Spleen (tissue), 11 donors: ENCODE results near the gene LMOD1. TPM values are rescaled to one million over a fixed set of nuclear protein-coding genes. Genes with fewer than 3 reads are reported as not detected.

ENCODE experiments used
- DNase-seq: peaks from one replicate; pipeline ENCODE4 v3.0.0-alpha.2; 2020
- H3K27ac ChIP-seq, 8 donors: fragments of 200-600 bp; sonication (generic) in 7 of 8; 1 replicate in 4 of 8; 2 replicates in 4 of 8; pipeline versions ENCODE4 v1.5.0 to v1.8.0; 2016 to 2021; ENCODE audit warnings: inconsistent platforms in 4 of 8, mild to moderate bottlenecking in 4 of 8, moderate library complexity in 1 of 8
- H3K27me3 ChIP-seq, 7 donors: fragments of 200-600 bp; sonication (generic) in 6 of 7; replicated peaks in 1 of 7; 1 replicate in 4 of 7; 2 replicates in 3 of 7; pipeline versions ENCODE4 v1.5.0 to v1.8.0; 2016 to 2021; ENCODE audit warnings: inconsistent platforms in 3 of 7, mild to moderate bottlenecking in 1 of 7
- H3K36me3 ChIP-seq, 6 donors: fragments of 200-600 bp; sonication (generic) in 5 of 6; 1 replicate in 4 of 6; 2 replicates in 2 of 6; pipeline versions ENCODE4 v1.5.0 to v1.8.0; 2016 to 2021; ENCODE audit warnings: inconsistent platforms in 2 of 6
- H3K4me1 ChIP-seq, 6 donors: fragments of 200-600 bp; sonication (generic) in 5 of 6; 1 replicate in 3 of 6; 2 replicates in 3 of 6; pipeline versions ENCODE4 v1.5.0 to v1.8.0; 2016 to 2021; ENCODE audit warnings: inconsistent platforms in 3 of 6
- H3K4me3 ChIP-seq, 8 donors: fragments of 200-600 bp; sonication (generic) in 7 of 8; 1 replicate in 4 of 8; 2 replicates in 4 of 8; pipeline versions ENCODE4 v1.5.0 to v1.8.0; 2016 to 2021; ENCODE audit warnings: inconsistent platforms in 4 of 8, mild to moderate bottlenecking in 4 of 8, moderate library complexity in 2 of 8
- H3K9me3 ChIP-seq, 8 donors: fragments of 200-600 bp; sonication (generic) in 7 of 8; 1 replicate in 4 of 8; 2 replicates in 4 of 8; pipeline versions ENCODE4 v1.5.0 to v1.8.0; 2016 to 2021; ENCODE audit warnings: inconsistent platforms in 4 of 8
- POLR2A ChIP-seq, 3 donors: fragments of 450-650 bp; IDR thresholded peaks; one replicate each; pipeline ENCODE4 v1.5.1; 2017; ENCODE audit warnings: antibody characterized with exemption in 3 of 3, mild to moderate bottlenecking in 1 of 3
- POLR2AphosphoS5 ChIP-seq, 3 donors: sonication (generic); formaldehyde crosslinking; IDR thresholded peaks; one replicate each; pipeline ENCODE4 v1.5.1; 2017; ENCODE audit warnings: antibody characterized with exemption in 3 of 3
- WGBS, 5 donors: extraction: QIAGEN DNeasy Blood & Tissue Kit in 3 of 5; methylation state at CpG; one replicate each; pipeline versions ENCODE4 v1.1.5 to v1.1.7; 2013 to 2018; 5-methylcytosine and 5-hydroxymethylcytosine counted together
- intact Hi-C: fragments of 100-400 bp; cut with DNase I; formaldehyde crosslinking; loops from one replicate; pipeline ENCODE4 v1.15.0; 2023; ENCODE audit warnings: low total_unique reads
- polyA plus RNA-seq, 3 donors: library from polyadenylated mRNA; stranded (reverse); fragments of 200-250 nt; gene quantifications; one replicate each; pipeline ENCODE4 v1.2.1, GENCODE V29; 2013
- total RNA-seq, 7 donors: library from RNA; depleted of rRNA in 3 of 7; stranded (reverse); fragments of >200 nt in 3 of 7; fragmentation: NEBNext Ultra II Directional in 4 of 7; extraction: Animal tissue kit (Norgen Biotek cat#: 25700) in 4 of 7; gene quantifications; one replicate each; pipeline versions ENCODE4 v1.1.0 to v1.2.1, GENCODE V29; 2016 to 2021
- TF ChIP-seq, protein P1 (sequence below), 11 experiments: fragments of 200-600 bp in 7 of 11; fragments of 450-650 bp in 4 of 11; sonication (generic) in 4 of 11; IDR thresholded peaks in 8 of 11; conservative IDR thresholded peaks in 3 of 11; 1 replicate in 7 of 11; 2 replicates in 4 of 11; pipeline versions ENCODE4 v1.4.0 to v1.8.0; 2016 to 2021; ENCODE audit warnings: antibody characterized with exemption in 11 of 11, inconsistent platforms in 4 of 11, mild to moderate bottlenecking in 1 of 11
- donor health status: healthy with polysubstance abuse.
- donor health status: DM: no; HTN: no; CAD: no; lungs with moderate emphysema.
- donor health status: DM: no; HTN: no; CAD: no.
- donor health status: Bipolar disorder and iron deficiency.
- donor health status: healthy.
- donor health status: DM: no; HTN: no; CAD: no.
- donor health status: DM: yes; HTN: yes; CAD: no.

Gene LMOD1
- total and polyA plus RNA-seq, 10 donors = 4.2 to 21.0 (median 11.2) TPM

DNA sequence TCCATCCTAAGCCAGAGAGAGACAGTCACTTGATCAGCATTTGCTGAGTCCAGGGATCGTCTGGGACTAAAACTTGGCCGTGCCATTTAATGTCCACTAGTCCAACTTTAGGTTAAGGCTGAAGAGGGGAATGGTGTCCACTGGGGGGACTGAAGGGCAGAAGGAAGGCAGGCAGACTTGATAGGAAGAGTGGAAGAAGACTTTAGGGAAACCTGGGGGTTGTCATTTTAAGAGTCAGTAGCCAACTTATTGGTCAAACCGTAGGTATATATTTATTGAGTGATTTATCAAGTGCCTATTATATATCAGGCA is 1.3 kb upstream of the LMOD1 start:
- no peaks in the 10 kb centered on the region for H3K9me3 ChIP-seq
- no peaks in the 10 kb centered on the region for H3K36me3 ChIP-seq
- TF ChIP-seq POLR2A (IDR thresholded peaks at IDR 0.05) = no peak
- TF ChIP-seq, protein P1, sequence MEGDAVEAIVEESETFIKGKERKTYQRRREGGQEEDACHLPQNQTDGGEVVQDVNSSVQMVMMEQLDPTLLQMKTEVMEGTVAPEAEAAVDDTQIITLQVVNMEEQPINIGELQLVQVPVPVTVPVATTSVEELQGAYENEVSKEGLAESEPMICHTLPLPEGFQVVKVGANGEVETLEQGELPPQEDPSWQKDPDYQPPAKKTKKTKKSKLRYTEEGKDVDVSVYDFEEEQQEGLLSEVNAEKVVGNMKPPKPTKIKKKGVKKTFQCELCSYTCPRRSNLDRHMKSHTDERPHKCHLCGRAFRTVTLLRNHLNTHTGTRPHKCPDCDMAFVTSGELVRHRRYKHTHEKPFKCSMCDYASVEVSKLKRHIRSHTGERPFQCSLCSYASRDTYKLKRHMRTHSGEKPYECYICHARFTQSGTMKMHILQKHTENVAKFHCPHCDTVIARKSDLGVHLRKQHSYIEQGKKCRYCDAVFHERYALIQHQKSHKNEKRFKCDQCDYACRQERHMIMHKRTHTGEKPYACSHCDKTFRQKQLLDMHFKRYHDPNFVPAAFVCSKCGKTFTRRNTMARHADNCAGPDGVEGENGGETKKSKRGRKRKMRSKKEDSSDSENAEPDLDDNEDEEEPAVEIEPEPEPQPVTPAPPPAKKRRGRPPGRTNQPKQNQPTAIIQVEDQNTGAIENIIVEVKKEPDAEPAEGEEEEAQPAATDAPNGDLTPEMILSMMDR (IDR thresholded peaks at IDR 0.05 in 8 of 11, conservative IDR thresholded peaks at IDR 0.05 in 3 of 11) = no peak
- TF ChIP-seq POLR2AphosphoS5 (IDR thresholded peaks at IDR 0.05) = no peak
- H3K27ac ChIP-seq = peak overlapping the region in 7 of 8 donors; percentile 48 to 83 (median 67)
- intact Hi-C loops = no loop called here
- no peak overlapping the region for H3K4me3 ChIP-seq
- peaks cover 0 to 50% (median 23%) of the 10 kb centered on the region in 7 donors for H3K27me3 ChIP-seq
- 57 to 78% (median 68%) methylated on average over 3 of the region's 3 CpGs for WGBS, 5 donors
- no peak for DNase-seq
- peaks cover 0 to 16% (median 5%) of the 10 kb centered on the region in 6 donors for H3K4me1 ChIP-seq

- no peaks in the 10 kb centered on the region for H3K36me3 ChIP-seq
- H3K4me1 ChIP-seq = peaks cover 0 to 16% (median 5%) of the 10 kb centered on the region in 6 donors
- no peak for DNase-seq
- peaks cover 0 to 57% (median 23%) of the 10 kb centered on the region in 7 donors for H3K27me3 ChIP-seq
- intact Hi-C loops = no loop called here
- H3K9me3 ChIP-seq = no peaks in the 10 kb centered on the region
- TF ChIP-seq POLR2AphosphoS5 (IDR thresholded peaks at IDR 0.05) (no peak), POLR2A (IDR thresholded peaks at IDR 0.05) (no peak)
- TF ChIP-seq, protein P1 (IDR thresholded peaks at IDR 0.05 in 8 of 11, conservative IDR thresholded peaks at IDR 0.05 in 3 of 11) = no peak
- peak overlapping the region; percentile 11 to 64 (median 36) for H3K4me3 ChIP-seq
- peak overlapping the region in 7 of 8 donors; percentile 4 to 83 (median 71) for H3K27ac ChIP-seq
- WGBS, 5 donors = 35 to 47% (median 42%) methylated on average over 10 of the region's 10 CpGs
Measured at GRCh38 chr1:201945863-201946223, 505 bp downstream of the LMOD1 start.

DNA sequence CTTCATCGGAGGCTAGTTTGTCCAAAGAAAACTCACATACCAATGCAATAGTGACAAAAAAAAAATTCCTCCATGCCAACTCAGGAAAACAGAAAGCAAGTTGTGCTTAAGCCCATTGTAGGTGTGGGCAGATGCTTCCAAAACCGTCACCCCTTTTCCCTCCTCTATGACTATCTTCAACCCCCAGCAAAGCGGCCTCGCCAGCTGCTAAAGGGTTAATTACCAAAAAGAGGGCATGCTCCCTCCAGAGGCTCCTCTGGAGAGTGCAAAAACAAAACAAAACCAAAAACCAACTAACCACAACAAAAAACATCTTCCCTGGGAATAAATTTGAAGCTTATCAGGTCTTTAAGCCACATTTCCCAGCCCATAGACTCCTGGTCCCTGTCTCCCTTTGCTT is 1.2 kb downstream of the LMOD1 start:
- TF ChIP-seq POLR2A (IDR thresholded peaks at IDR 0.05) = no peak
- TF ChIP-seq, protein P1 (IDR thresholded peaks at IDR 0.05 in 8 of 11, conservative IDR thresholded peaks at IDR 0.05 in 3 of 11) = peak in 2 of 11 experiments; percentile 24
- H3K4me1 ChIP-seq = peaks cover 0 to 16% (median 5%) of the 10 kb centered on the region in 6 donors
- H3K9me3 ChIP-seq = no peaks in the 10 kb centered on the region
- H3K36me3 ChIP-seq = no peaks in the 10 kb centered on the region
- peak overlapping the region; percentile 1 to 64 (median 29) for H3K4me3 ChIP-seq
- H3K27me3 ChIP-seq = peaks cover 0 to 57% (median 23%) of the 10 kb centered on the region in 7 donors
- intact Hi-C loops = no loop called here
- H3K27ac ChIP-seq = peak overlapping the region in 7 of 8 donors; percentile 4 to 83 (median 68)
- no peak for DNase-seq
- 44 to 60% (median 51%) methylated on average over 4 of the region's 4 CpGs for WGBS, 5 donors

GRCh38 chr1:201944639-201945038 is 1.7 kb downstream of the LMOD1 start:
- no peaks in the 10 kb centered on the region for H3K9me3 ChIP-seq
- WGBS, 5 donors = 43 to 78% (median 62%) methylated on average over 2 to 3 of the region's 3 CpGs
- no peak overlapping the region for H3K27ac ChIP-seq
- intact Hi-C loops = loop anchor here (5.0 kb wide), 1 partner anchor 37 kb away; no protein-coding TSS in a partner anchor
- H3K36me3 ChIP-seq = no peaks in the 10 kb centered on the region
- no peak for TF ChIP-seq POLR2A (IDR thresholded peaks at IDR 0.05)
- TF ChIP-seq POLR2AphosphoS5 (IDR thresholded peaks at IDR 0.05) = no peak
- TF ChIP-seq, protein P1 (IDR thresholded peaks at IDR 0.05 in 8 of 11, conservative IDR thresholded peaks at IDR 0.05 in 3 of 11) = no peak
- no peak for DNase-seq
- H3K4me1 ChIP-seq = peaks cover 0 to 16% (median 5%) of the 10 kb centered on the region in 6 donors
- peak overlapping the region in 6 of 8 donors; percentile 11 to 64 (median 43) for H3K4me3 ChIP-seq
- peaks cover 0 to 57% (median 23%) of the 10 kb centered on the region in 7 donors for H3K27me3 ChIP-seq
